Stimulated activated naive CD8-positive, alpha-beta T cell treated with anti-CD3 and anti-CD28 coated beads, Interleukin-15, Interleukin-2, amounts not matched to agents 100 U/mL and 50 U/mL, for 24 hours (primary cell): Measurements from ENCODE around the gene HRH2.
"Not testable (repeated sequence)": the region's sequence is repeated elsewhere in the genome, so short reads cannot be mapped to it uniquely, and the experiment has no call there.

Source experiments
- ATAC-seq: fragments of 150-1000 bp; cut with Tn5 transposase; one replicate; pipeline ENCODE4 v1.10.0; 2021
- DNase-seq: peaks from one replicate; pipeline ENCODE4 v3.0.0; 2021

Gene HRH2

DNA sequence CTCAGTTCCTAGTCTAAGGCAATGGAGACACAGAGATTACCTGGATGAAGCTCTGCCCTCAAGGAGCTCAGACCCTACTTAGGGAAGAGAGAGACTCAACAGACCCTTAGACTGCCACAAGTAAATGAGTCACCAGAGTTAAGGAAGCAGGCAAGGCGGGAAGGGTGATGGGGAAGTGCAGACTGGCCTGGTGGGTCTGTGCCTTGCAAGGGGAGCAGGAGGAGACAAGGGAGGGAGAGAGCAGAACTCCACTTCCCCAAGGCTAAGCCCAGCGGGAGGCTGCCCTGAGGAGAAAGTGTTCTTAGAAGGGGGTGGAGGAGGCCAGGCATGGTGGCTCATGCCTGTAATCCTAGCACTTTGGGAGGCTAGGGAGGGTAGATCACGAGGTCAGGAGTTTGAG is 83.7 kb downstream of the HRH2 start:
- ATAC-seq: no peak

DNA sequence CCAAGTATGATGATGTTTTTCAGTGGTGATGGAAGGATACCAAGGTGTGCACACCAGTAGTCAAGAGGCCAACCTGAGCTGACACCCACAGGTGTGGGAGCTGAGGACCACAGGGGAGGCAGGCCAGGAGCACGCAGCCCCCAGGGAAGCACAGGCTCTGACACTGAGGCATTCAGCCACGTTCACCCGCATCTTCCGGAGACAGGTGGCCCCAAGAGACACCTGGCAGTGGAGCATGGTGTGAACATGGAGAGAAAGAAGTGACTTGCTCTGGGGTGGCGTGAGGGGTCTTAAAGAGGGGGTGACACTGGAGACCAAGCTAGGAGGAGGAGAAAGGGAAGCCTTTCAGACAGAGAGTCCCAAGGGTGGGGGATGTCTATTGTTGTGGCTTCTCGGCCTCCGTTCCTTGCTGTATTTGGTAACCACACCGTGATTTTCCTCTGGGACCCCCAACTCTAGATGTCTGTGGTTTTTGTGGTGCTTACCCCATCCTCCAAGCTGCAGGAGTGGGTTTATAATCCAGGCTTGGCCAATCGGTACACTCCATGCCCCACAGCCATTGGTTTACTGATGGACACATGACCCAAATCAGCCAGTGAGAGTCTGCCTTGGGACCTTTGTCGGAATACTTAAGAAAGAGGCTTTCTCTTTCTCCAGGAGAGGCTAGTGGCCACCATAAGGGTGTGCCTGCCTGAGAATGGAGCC is 84.6 kb downstream of the HRH2 start:
- no peak for DNase-seq
- ATAC-seq: no peak

More for the DNA sequence above, 83.7 kb downstream of the HRH2 start:
- DNase-seq: no peak

DNA sequence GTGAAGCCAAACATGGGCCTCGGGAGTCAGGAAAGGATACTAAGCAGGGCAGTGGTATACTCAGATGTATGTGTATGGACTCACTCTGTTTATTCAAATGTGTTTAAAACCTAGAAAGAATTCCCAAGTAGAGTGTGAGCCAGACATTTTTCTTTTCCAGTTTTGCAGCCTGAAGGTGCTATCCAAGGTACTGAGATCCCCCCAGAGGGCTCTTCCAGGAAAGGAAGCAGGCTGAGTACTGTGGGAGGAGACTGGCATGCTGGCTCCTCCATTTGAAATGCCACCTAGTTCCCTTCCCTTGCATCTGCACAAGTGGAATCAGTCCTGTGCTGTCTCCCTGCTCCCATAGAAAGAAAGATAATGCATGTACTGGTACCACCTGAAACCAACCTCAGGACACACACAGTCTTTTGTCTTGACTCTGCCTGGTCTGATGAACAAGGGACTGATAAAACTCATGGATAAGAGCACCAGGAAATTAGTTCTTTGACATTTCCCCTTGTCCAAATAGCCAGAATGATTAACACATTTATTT is 85.9 kb downstream of the HRH2 start:
- DNase-seq (no peak), ATAC-seq (no peak)

DNA sequence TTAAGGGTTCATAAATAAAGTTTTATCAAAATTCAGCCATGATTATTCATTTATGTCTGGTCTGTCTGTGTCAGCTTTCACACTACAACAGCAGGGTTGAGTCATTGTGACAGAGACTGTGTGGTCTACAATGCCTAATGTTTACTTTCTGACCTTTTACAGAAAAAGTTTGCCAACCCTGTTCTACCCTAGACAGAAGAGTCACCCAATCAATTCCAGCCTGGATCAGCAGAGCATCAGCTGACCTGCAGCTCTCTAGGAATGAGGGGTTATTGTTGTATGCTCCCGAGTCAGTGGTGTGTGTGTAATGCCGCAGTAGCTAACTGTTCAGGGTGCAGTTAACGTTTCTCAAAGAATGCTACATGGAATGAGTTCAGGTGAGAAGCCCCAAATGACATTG is 87.3 kb downstream of the HRH2 start:
- DNase-seq (no peak), ATAC-seq (peak; percentile 70)

DNA sequence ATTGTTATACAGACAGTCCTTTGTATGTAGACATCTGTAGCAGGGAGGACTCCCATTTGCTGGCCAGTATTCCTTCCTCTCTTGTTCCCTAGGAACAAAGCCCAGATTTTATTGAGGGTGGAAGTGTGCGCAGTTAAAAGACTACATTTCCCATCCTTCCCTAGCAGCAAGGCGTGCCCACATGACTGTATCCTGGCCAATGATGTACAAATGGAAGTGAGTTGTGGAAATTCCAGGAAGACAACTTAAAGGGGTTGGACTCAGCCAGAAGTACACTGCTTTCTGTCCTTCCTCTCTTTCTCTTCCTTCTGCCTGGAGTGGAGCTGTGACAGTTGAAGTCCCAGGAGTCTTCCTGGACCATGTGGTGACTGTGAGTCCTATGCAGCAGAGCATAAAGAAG is 89.0 kb downstream of the HRH2 start:
- no peak for ATAC-seq
- no peak for DNase-seq

DNA sequence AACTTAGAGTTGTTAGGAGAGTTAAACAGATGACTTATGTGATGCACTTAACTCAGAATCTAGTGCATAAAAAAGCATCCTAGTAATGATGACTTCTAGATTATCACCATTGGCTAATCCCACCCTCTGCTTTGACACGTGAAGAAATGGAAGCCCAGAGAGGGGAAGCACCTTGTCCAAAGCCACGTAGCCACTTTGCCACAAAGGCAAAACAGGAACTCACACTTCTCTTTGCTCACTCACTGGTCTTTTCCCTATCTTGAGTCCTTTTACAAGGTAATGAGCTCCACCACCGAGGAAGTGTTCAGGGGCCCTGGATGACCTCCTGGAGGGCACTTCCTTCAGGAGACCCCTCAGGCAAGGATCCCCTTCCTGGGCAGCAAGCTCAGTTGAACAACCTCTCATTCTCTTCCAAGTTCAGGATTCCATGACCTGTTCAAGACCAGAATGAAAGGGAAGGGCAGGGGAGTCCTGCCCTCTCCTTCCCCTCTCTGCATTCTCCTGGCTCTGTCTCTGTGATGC is 89.7 kb downstream of the HRH2 start:
- ATAC-seq (no peak), DNase-seq (no peak)

DNA sequence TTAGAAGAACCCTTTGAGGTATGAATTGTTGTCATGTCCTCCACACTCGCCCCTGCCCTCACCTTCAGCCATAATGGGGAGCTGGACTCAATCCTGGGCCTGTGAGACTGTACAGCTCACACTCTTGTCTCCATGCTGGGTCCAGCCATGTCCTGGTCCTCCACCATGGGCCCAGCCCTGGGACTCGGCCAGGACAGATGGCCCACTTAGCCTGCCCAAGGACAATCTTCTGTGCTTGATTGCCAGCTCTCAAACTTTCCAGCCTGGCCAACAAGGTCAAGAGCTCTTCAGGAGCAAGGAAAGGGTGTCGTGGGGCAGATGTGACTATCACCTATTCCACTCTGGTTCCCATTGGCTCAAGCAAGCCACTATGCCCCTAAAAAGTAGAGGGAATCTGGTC is 90.8 kb downstream of the HRH2 start:
- no peak for DNase-seq
- no peak for ATAC-seq

DNA sequence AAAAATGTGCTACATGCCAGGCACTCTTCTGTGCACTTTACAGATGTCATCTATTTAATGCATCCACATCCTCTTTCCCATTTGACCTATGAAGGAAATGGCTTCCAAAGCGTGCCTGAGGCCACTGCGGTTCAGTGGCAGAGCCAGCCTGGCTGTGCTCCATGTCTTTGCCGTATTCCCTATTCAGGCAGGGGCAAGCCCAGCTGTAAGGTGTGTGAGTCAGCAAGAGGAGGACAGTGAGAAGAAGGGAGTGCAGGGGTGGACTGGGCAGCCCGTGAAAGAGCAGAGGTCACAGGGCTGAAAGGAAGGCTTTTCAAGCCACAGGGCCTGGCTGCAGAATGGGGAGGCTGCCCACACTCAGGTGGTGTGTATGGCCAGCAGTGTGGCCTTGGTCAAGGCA is 91.7 kb downstream of the HRH2 start:
- ATAC-seq: no peak

DNA sequence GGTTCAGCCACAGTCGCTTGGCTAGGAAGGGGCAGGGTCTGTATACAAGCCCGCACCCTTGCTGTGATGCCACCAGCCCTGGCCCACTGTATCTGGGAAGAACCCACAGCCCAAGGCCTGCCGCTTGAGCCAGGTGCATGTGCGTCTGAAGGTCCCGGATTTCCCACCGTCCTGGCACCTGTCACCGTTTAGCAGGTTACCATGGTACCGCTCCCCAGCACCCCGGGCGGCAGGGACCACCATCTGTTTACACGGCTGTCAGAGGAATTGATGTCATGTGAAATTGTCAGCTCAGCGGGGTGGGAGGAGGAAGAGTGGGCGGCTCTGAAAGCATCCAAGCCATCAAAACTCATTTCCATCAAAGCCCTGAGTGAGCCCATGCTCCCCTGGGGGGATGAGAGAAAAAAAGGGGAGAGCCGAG is 92.7 kb downstream of the HRH2 start:
- ATAC-seq: no peak
- DNase-seq: no peak

More for the DNA sequence above, 91.7 kb downstream of the HRH2 start:
- DNase-seq: no peak

DNA sequence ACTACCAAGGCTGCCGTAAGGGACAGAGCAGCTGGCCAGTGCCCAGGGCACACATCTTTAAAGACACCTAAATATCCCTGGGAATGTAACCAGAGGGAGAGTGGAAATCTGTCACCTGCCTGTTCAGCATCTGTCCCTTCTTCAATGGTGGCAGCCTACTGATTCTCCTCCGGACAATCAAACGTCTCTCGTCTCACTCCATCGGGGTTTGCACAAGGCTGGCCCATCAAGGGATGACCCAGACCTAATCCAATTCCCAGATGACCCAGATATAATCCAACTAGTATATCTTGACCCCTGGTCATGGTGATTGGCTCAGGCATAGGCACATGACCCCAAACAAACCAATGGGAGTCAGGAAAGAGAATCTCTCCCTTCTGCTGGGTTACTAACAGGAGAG is 93.5 kb downstream of the HRH2 start:
- DNase-seq (no peak), ATAC-seq (no peak)

DNA sequence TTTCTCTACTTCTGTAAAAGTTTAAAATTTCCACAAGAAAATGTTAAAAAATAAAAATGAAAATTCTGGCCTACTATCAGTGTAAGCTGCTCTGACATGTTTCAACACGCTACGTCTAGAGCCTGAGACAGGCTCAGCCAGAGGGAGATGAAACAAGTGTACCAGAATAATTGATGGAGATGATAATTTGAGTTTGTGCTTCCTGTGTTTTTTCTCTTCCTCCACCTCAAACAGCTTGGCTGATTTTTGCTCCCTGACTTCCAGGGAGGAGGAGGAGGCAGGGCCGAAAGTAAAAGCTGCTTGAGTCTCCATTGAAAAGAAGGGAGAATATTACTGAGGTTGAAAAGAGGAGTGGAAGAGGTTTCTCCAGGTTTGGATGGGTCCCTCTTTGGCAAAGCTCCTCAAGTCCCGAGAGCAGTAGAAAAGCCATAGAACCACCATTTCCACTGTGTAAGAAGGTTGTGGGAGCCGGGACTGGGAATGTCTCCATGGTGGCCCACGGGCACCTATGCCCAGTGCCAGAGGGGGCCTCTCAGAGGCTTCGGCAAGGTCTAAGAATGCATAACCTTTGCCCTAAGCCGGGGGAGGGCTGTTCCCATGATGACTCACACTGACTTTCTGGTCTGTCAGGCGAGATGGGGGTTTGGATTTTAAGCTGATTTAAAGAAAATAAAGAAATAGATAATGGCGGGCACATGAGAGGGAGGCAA is 95.1 kb downstream of the HRH2 start:
- no peak for ATAC-seq
- DNase-seq: no peak

DNA sequence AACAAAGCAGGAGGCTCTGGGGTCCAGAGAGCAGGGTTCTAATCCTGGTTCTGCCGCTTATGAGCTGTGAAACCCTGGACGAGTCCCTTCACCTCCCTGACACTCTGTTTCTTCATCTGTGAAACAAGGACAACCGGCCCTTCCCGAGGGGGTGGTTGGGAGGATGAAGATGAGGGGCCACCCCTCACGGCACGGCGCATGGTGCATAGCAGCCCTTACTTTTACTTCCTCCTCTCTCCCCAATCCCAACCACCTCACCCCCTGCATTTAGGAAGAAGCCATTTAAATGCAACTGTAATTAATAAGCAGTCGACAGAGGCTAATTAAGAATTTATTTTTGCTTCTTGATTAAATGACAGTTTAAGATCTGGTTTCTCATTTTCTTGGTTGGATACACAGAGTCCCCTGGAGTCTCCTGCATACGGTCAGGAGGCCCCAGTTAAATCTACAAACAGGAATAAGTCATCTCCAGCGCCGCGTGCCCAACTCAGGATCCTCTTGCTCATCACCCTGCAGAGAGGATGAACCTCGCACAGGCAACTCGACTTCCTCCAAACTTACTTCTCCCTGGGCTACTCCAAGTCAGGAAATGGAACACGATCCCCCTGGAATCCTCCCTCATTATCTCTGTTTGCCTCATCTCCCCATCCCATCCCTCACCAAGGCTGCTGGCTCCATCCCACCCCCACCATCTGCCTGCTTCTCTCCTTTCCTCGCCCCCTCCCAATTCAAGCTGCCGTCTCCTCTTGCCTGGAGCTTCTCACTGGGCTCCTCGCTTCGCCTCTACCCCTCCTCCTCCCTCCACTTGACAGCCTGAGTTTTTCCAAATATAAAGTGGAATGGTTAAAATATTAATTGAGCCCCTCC is 95.9 kb downstream of the HRH2 start:
- ATAC-seq: no peak
- DNase-seq: no peak

DNA sequence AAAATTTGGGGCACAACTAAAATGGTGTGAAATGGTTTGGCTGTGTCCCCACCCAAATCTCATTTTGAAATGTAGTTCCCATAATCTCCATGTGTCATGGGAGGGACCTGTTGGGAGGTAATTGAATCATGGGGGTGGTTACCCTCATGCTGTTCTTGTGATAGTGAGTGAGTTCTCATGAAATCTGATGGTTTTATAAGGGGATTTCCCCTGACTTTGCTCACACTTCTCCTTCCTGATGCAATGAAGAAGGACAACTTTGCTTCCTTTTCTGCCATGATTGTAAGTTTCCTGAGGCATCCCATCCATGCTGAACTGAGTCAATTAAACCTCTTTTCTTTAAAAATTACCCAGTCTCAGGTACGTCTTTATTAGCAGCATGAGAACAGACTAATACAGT is 102.1 kb downstream of the HRH2 start:
- ATAC-seq: peak; percentile 36
- DNase-seq: not testable (repeated sequence)
